Mesendoderm (in vitro differentiated cells): ENCODE results near the gene RND2.
"Not testable (repeated sequence)": the region's sequence is repeated elsewhere in the genome, so short reads cannot be mapped to it uniquely, and the experiment has no call there.

Experiments
- DNase-seq: peaks from one replicate; pipeline ENCODE4 v3.0.0; 2013
- H2AK5ac ChIP-seq: 2 replicates; pipeline ENCODE4 v1.6.1; 2013; ENCODE audit warnings: low read length, inconsistent platforms
- H2BK120ac ChIP-seq: 2 replicates; pipeline ENCODE4 v1.6.1; 2013; ENCODE audit warnings: low read depth, mild to moderate bottlenecking, low read length, moderate library complexity, mixed read lengths
- H2BK15ac ChIP-seq: replicated peaks from 2 replicates; pipeline ENCODE4 v1.6.1; 2013; ENCODE audit warnings: low read depth, mild to moderate bottlenecking, moderate library complexity
- H2BK5ac ChIP-seq: 2 replicates; pipeline ENCODE4 v1.6.1; 2013; ENCODE audit warnings: low read length, inconsistent platforms
- H3K18ac ChIP-seq: 2 replicates; pipeline ENCODE4 v1.6.1; 2013; ENCODE audit warnings: mild to moderate bottlenecking, low read length, mixed read lengths
- H3K23ac ChIP-seq: one replicate; pipeline ENCODE4 v1.6.1; 2013; ENCODE audit warnings: low read length
- H3K27ac ChIP-seq: 2 replicates; pipeline ENCODE4 v1.5.1; 2013; ENCODE audit warnings: low read depth, mild to moderate bottlenecking, inconsistent platforms, low read length, moderate library complexity
- H3K27me3 ChIP-seq: 2 replicates; pipeline ENCODE4 v1.6.1; 2013; ENCODE audit warnings: low read length, control low read depth, mild to moderate bottlenecking, inconsistent platforms; ENCODE audit not compliant: insufficient read depth, poor library complexity
- H3K36me3 ChIP-seq: 2 replicates; pipeline ENCODE4 v1.6.1; 2013; ENCODE audit warnings: low read length, inconsistent platforms; ENCODE audit not compliant: control insufficient read depth, insufficient read depth
- H3K4ac ChIP-seq: one replicate; pipeline ENCODE4 v1.6.1; 2013; ENCODE audit warnings: low read depth, mild to moderate bottlenecking, low read length, moderate library complexity
- H3K4me1 ChIP-seq: 2 replicates; pipeline ENCODE4 v1.6.1; 2013; ENCODE audit warnings: low read depth, low read length, inconsistent platforms; ENCODE audit not compliant: control insufficient read depth
- H3K4me2 ChIP-seq: 2 replicates; pipeline ENCODE4 v1.6.1; 2013; ENCODE audit warnings: low read length
- H3K4me3 ChIP-seq: 2 replicates; pipeline ENCODE4 v1.5.1; 2013; ENCODE audit warnings: mild to moderate bottlenecking, low read length
- H3K56ac ChIP-seq: one replicate; pipeline ENCODE4 v1.6.1; 2013; ENCODE audit warnings: low read length
- H3K79me1 ChIP-seq: 2 replicates; pipeline ENCODE4 v1.6.1; 2013; ENCODE audit warnings: low read length, inconsistent platforms
- H3K79me2 ChIP-seq: 2 replicates; pipeline ENCODE4 v1.6.1; 2013; ENCODE audit warnings: mild to moderate bottlenecking, low read length; ENCODE audit not compliant: control insufficient read depth, insufficient read depth
- H3K9ac ChIP-seq: 2 replicates; pipeline ENCODE4 v1.6.1; 2013; ENCODE audit warnings: low read length, inconsistent platforms
- H4K5ac ChIP-seq: one replicate; pipeline ENCODE4 v1.6.1; 2013; ENCODE audit warnings: low read length
- H4K8ac ChIP-seq: one replicate; pipeline ENCODE4 v1.6.1; 2013; ENCODE audit warnings: low read depth, mild to moderate bottlenecking, control low read depth, low read length, moderate library complexity
- WGBS: extraction: QIAGEN DNeasy Blood & Tissue Kit; methylation state at CpG from one replicate; pipeline ENCODE4 v1.1.7; 2013; ENCODE audit warnings: low lambda C conversion rate, missing lambda C conversion rate; ENCODE audit not compliant: insufficient coverage; ENCODE audit errors: extremely low coverage; 5-methylcytosine and 5-hydroxymethylcytosine counted together

Gene RND2

DNA sequence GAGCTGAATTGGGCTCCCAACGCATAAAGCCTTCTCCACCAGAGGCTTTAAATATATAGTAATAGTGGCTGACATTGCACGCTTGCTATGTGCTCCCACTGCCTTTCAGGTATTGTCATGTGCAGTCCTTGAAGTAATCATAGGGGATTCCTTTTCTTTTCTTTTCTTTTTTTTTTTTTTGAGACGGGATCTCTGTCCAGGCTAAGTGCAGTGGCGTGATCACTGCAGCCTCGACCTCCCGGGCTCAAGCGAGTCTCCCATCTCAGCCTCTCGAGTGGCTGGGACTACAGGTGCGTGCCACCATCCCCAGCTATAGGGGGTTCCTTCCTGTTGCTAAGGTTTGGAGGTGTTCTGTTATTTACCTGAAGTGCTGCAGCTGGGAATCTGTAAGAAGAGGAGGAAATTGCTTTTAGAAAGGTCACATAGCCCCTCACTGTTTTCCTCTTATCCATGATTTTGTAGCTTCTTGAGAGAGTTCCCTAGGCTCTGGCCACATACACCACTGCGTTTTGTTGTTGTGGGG is 26.0 kb upstream of the RND2 start:
- Histone ChIP-seq H3K4ac (peak overlapping the region; percentile 92), H2BK15ac (no peak overlapping the region), H2BK120ac (no peak overlapping the region), H3K9ac (peak overlapping the region; percentile 94), H3K23ac (no peak overlapping the region), H3K79me2 (peaks cover 19% of the 10 kb centered on the region), H3K27ac (no peak overlapping the region), H3K4me3 (peak overlapping the region; percentile 88), H4K8ac (no peak overlapping the region), H3K79me1 (peaks cover 2% of the 10 kb centered on the region), H3K4me1 (no peaks in the 10 kb centered on the region), H3K56ac (peak overlapping the region; percentile 93), H4K5ac (no peak overlapping the region), H3K27me3 (no peaks in the 10 kb centered on the region), H2BK5ac (no peak overlapping the region), H2AK5ac (no peak overlapping the region), H3K18ac (no peak overlapping the region), H3K36me3 (peaks cover 6% of the 10 kb centered on the region), H3K4me2 (peak overlapping the region; percentile 39)
- no peak for DNase-seq
- WGBS: no CpG with 5 or more reads among the region's 10 CpGs

- H3K23ac ChIP-seq, H3K79me1 ChIP-seq, H2BK120ac ChIP-seq, H3K4me3 ChIP-seq, H3K27ac ChIP-seq, H4K5ac ChIP-seq, H2AK5ac ChIP-seq, DNase-seq, H3K18ac ChIP-seq, H3K27me3 ChIP-seq, H3K4ac ChIP-seq, H4K8ac ChIP-seq, H3K4me1 ChIP-seq, H2BK15ac ChIP-seq, H3K4me2 ChIP-seq, H2BK5ac ChIP-seq, H3K36me3 ChIP-seq: not testable (repeated sequence)
- no CpG with 5 or more reads among the region's 13 CpGs for WGBS
- Histone ChIP-seq H3K9ac (peak overlapping the region; percentile 2), H3K56ac (peak overlapping the region; percentile 44), H3K79me2 (peaks cover 19% of the 10 kb centered on the region)
Measured at GRCh38 chr17:43000894-43001293, 24.1 kb upstream of the RND2 start.

GRCh38 chr17:43003542-43004172 is 21.4 kb upstream of the RND2 start:
- Histone ChIP-seq H3K4me2 (no peak overlapping the region), H3K4me3 (no peak overlapping the region), H3K27me3 (no peaks in the 10 kb centered on the region), H4K5ac (no peak overlapping the region), H3K56ac (no peak overlapping the region), H3K18ac (no peak overlapping the region), H3K79me2 (peaks cover 16% of the 10 kb centered on the region), H3K4me1 (no peaks in the 10 kb centered on the region), H3K9ac (no peak overlapping the region), H3K27ac (no peak overlapping the region), H2BK120ac (no peak overlapping the region), H2BK5ac (no peak overlapping the region), H4K8ac (no peak overlapping the region), H3K36me3 (peaks cover 6% of the 10 kb centered on the region), H2AK5ac (no peak overlapping the region), H2BK15ac (no peak overlapping the region), H3K4ac (no peak overlapping the region), H3K23ac (no peak overlapping the region), H3K79me1 (peaks cover 2% of the 10 kb centered on the region)
- peak; percentile 78 for DNase-seq
- no CpG with 5 or more reads among the region's 5 CpGs for WGBS

DNA sequence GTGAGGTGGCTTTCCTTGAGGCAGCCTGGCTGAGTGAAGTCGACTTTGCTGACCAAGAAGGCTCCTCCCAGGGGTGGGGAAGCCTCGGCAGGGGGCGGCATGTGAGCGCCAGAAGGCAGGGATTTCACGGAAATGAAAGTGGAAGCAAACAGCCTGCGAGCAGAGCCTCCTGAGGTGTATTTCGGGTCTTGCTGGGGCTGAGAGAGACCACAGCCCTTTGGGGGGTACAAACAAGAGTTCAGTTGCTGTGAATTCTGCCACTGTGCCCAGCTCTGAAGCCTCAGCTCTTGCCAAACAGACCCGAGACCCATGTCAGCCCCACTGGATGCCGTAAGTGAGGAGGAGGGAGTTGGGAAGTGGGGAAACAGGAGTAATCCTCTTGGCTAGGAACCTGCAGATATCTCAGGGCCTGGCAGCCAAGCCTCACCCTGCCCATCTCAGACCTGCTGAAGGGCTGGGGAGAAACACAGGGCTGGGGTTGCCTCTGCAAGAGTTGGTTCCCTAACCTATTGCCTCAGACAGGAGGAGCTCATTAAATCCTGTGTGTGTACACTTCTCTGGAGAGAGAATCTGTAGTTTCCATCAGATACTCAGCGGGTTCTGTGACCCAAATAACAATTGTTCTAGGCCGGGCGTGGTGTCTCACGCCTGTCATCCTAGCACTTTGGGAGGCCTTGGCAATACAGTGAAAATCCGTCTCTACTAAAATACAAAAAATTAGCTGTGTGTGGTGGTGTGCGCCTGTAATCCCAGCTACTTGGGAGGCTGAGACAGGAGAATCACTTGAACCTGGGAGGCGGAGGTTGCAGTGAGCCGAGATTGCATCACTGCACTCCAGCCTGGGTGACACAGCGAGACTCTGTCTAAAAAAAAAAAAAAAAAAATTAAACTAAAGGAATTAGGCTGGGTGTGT is 18.1 kb upstream of the RND2 start, which contains the start of gene IFI35:
IFI35 (plus strand) TSS at position 146 of the 913 bp plus-strand sequence; CDS start at position 310, 164 bp downstream.
- Histone ChIP-seq H3K27ac (peak within 1 kb of the TSS; percentile 71), H4K8ac (no peak within 1 kb of the TSS), H2BK120ac (no peak within 1 kb of the TSS), H3K79me2 (no peaks in the 10 kb centered on the region), H2BK5ac (no peak within 1 kb of the TSS), H2AK5ac (no peak within 1 kb of the TSS), H3K36me3 (peaks cover 2% of the 10 kb centered on the region), H2BK15ac (no peak within 1 kb of the TSS), H3K23ac (no peak within 1 kb of the TSS), H3K4me2 (peak within 1 kb of the TSS; percentile 59), H3K18ac (no peak within 1 kb of the TSS), H3K56ac (peak within 1 kb of the TSS; percentile 81), H4K5ac (no peak within 1 kb of the TSS), H3K4ac (no peak within 1 kb of the TSS), H3K4me3 (peak within 1 kb of the TSS; percentile 8), H3K4me1 (no peaks in the 10 kb centered on the region), H3K27me3 (no peaks in the 10 kb centered on the region), H3K9ac (peak within 1 kb of the TSS; percentile 75), H3K79me1 (no peaks in the 10 kb centered on the region)
- DNase-seq: peak; percentile 80
- no CpG with 5 or more reads among the region's 18 CpGs for WGBS

- H2BK15ac ChIP-seq: no peak overlapping the region
- no peaks in the 10 kb centered on the region for H3K27me3 ChIP-seq
- H3K79me2 ChIP-seq: no peaks in the 10 kb centered on the region
- no peak for DNase-seq
- peaks cover 1% of the 10 kb centered on the region for H3K36me3 ChIP-seq
- H3K27ac ChIP-seq: no peak overlapping the region
- H3K4me2 ChIP-seq: no peak overlapping the region
- H2BK120ac ChIP-seq: no peak overlapping the region
- no peak overlapping the region for H2AK5ac ChIP-seq
- WGBS: no CpG with 5 or more reads among the region's 5 CpGs
- H3K4me3 ChIP-seq: no peak overlapping the region
- no peak overlapping the region for H3K23ac ChIP-seq
- no peaks in the 10 kb centered on the region for H3K79me1 ChIP-seq
- no peak overlapping the region for H2BK5ac ChIP-seq
- H3K56ac ChIP-seq: no peak overlapping the region
- H3K4ac ChIP-seq: no peak overlapping the region
- H3K18ac ChIP-seq: no peak overlapping the region
- H3K9ac ChIP-seq: no peak overlapping the region
- no peak overlapping the region for H4K5ac ChIP-seq
- H3K4me1 ChIP-seq: no peaks in the 10 kb centered on the region
- no peak overlapping the region for H4K8ac ChIP-seq
Measured at GRCh38 chr17:43010667-43011308, 14.2 kb upstream of the RND2 start.
